NCI-H2107 (cell line): ENCODE measurements around the gene PPOX.

ENCODE experiments used
- DNase-seq: peaks from one replicate; lab custom pipeline; 2025; lab: John Stamatoyannopoulos, UW

The PPOX gene

DNA sequence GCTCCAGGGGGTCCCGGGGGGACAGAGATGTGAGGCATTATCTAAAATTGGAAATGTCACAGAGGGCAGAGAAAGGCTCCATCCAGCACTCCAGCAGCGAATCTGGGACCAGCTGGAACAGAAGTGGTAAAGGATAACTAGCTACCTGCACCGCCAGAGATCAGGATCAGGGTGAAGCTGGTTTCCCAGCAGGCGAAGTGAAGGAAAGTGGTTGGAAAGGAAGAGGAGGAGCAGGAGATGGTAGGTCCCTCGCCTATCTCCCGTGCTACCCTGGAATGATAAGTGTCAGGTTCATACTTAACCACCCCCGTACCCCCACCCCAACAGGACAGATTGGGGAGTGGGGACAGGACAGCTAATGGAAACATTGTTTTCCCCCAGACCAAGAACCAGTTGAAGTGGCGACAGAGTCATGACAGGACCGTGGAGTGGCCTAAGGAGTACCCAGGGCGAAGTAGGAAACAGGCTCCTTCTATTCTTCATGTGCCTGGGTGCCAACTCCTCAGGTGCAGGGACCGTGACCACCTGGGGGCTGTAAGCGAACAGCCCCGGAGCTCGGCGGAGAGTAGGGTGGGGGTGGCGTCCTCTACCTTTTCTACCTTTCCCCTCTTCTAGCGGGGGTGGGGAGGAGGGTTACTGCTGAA lies 10.4 kb downstream of the PPOX start:
- DNase-seq = no peak

DNA sequence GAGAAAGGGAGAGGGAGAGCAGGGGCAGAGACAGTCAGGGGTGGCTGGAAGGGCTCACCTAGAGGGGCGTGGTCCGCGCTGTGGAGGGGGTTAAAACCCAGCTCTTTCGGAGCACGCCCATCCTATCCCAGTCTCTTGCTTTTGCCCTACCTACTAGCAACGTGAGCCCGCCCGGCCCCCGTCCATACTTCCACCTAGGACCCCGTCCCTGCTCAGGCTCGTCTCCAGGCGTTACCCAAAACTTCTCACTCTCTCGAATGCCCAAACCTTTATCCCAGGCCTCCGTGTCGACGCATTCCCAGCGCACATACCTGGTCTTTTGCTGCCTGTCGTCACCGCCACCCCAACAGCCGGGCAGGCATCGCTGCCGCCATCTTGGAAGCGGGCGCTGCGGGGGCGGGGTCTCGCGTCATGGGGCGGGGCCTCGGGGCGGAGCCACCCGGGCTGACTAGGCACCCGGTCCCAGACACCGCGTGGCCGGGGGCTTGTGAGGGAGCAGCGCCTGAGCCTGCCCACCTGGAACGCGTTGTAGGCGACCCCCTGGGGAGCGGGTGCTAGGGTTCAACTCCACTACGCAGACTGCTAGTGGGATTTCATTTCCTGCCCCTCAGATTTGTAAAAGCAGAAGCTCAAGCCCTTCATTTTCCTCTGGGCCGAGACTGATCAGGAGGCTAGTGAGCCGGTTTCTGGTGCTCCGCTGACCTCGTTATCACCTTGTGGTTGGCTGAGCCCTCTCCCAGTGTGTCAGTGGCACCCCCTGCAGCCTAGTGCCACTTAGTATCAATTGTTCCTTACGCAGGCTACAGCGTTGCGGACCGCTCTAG lies 11.1 kb downstream of the PPOX start, which contains the start of gene B4GALT3:
B4GALT3 (minus strand) TSS at position 396 of the 824 bp plus-strand sequence. CDS start 1,447 bp downstream, outside the sequence.
- peak; percentile 79 for DNase-seq

DNA sequence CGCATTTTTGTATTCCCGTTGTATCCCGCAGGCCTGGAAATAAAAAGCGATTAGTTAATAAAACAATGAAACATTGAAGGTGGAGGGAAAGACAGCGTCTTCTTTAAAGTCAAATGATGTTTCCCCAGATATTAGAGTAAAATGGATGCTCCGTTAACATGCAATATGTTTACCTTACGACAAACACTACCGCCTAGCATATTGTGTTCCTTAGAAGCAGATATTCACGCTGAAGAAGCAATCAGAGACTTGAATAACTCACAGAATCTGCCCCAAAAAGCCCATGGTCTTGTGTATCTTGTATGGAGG lies 11.7 kb downstream of the PPOX start:
- no peak for DNase-seq

DNA sequence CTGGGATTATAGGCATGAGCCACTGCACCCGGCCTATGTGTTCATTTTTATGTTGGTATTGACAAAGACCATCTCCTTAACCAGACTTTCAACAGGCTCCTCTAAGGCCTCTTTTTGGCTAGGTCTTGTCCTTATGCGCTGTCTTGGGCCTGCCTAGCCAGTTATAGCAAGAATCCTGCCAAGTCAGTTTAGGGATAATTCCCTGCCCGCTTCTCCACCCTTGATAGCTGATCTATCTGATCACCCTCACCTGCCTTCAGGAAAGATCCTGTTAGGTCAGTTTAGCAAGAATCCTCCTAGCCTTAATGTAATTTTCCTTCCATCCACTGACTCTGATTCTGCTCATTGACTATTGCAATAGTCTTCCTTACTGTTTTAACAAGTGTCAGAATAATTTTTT lies 13.5 kb downstream of the PPOX start:
- no peak for DNase-seq

DNA sequence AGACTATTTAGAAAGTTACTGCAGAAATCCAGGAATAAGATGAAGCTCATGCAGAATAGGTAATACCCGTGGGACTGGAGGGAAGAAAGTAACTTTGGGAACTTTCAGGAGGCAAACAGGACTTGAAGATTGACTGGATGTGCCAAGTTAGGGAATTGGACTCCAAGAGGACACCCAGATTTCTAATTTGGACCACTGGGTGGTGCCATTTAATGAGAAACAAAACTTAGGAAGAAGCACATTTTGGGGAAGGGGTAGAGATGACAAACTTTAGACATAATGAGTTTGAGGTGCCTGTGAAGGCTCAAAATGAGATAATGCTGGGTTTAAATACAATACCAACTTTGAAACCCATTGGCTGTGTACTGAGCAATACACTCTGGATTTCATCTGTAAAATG lies 14.4 kb downstream of the PPOX start:
- DNase-seq = no peak

DNA sequence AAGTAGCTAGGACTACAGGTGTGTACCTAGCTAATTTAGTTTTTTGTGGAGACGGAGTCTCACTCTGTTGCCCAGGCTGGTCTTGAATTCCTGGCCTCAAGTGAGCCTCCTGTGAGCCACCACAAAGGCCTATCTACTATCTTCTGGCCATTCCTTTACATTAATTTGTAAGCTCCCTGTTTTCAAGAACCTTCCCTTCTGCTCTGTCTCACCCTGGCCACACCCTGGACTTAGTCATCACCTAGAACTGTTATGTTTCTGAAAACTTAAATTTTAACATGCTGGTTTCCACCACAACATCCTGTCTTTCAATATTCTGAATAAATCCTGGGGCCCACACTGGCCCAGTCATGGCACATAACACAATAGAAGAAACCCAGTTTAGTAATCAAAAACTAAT lies 16.0 kb downstream of the PPOX start:
- no peak for DNase-seq

DNA sequence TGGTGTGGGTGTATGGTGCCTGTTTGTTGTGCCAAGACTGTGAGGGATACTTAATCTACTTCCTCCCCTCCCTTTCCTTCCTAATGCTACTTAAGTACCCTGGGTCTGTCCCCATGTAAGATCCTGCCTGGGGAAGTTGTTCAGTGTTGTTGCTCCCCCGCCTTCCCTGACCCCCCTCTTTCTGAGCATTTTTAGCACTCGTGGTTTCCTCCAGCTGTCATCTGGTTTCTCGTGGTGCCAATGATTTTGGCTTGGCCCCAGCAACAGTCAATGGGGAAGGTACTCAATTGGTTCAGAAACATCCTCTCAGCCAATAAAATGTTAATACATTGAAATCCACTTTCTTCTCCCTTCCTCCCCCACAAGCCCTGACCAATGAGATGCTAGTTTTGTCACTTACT lies 19.1 kb downstream of the PPOX start:
- peak; percentile 28 for DNase-seq

DNA sequence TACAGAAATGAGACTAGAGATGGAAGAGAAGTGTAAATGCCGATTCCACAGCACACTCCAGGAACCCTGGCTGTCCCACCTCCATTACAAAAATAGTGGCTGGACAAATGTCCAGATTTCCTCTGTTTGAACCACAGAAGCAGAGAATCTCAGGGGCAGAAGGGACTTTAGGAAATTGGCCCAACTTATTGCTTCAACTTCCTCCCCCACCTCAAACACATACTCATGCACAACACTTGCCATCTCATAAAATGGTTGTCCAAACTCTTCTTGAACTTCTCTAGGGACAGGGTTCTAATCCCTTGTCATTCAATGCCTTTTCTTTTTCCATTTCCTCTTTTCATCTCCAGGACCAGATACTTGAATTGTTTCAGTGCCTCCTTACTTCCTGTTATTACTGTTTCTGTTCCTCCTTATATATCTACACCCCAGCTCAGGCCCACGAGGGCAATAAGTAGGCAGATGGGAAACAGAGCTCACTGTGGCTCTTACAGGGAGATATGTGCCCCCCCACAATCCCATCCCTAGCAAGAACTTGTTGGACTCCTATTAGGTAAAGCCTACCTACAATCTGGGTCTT lies 19.6 kb downstream of the PPOX start:
- DNase-seq = no peak

DNA sequence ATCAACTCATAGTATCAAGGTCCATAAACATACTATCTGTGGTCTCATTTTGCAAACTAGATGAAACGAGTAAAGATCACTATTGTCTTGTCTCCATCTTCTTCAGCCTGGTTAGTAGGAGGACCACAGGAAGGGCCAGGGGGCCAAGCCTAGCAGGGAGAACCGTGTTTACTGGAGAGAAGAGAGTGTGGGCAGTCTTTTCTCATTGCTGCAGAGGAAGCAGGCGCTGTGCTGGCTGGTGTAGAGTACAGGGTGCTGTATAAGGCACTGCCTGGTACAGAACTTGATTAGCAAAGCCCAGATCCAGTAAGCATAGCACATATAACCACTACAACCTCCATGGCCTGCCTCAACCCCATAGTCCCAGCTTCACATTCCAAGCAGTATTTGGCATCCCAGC lies 21.1 kb downstream of the PPOX start:
- no peak for DNase-seq

DNA sequence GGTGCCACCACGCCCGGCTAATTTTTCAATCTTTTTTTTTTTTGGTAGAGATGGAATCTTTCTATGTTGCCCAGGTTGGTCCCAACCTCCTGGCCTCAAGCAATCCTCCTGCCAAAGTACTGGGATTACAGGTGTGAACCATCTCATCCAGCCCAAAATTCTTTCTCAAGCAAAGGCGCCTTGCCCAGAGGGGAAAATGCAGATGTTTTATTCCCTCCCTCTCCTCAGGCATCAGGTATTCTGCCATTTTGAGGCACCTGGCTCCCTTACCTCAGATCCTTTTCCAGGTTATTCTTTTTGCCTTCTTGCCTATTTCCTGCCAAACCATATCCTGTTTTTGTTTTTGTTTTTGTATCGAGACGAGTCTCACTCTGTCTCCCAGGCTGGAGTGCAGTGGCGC lies 22.2 kb downstream of the PPOX start:
- DNase-seq = no peak

DNA sequence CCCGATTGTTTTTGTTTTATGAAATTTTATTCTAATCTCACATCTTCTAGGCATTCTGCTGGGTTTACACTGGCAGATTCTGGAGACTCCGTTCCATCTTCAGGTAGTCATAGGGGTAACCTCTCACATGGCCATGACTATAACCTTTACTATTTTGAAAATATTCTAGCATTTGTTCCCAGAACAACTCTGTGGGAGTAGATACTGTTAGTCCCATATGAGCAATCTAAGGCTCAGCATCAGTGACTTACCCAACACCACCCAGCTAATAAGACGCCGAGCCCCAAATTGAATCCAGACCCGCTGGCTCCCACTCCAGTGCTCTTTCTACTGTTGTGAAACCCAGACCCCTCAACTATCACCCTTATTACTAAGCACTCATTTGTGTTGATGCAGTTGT lies 22.8 kb downstream of the PPOX start:
- no peak for DNase-seq

DNA sequence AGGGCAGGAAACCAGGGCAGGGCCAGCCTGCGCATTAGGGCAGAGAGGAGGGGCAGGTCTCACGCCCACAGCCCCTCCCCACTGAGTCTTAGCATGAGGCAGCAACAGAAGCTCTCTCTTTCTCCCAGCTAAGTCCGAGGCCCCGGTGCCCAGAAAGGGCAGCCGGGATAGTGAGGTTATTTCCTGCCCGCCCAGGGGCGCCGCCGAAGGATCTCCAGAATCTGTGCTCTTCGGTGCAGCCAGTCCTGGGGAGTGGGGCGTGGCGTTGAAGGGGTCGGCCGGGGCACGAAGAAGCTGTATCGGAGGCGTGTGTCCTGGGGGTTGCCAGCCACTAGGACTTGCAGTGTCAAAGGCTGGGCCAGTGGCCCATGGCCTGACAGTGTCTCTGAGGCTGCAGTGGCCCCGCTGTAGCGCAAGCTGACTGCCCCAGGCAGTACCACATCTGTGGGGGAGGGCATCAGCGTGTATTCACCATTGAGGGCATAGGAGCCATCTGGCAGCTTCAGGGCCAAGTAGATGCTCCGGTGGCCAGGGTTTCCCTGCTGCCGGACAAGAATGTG lies 24.8 kb downstream of the PPOX start:
- no peak for DNase-seq

DNA sequence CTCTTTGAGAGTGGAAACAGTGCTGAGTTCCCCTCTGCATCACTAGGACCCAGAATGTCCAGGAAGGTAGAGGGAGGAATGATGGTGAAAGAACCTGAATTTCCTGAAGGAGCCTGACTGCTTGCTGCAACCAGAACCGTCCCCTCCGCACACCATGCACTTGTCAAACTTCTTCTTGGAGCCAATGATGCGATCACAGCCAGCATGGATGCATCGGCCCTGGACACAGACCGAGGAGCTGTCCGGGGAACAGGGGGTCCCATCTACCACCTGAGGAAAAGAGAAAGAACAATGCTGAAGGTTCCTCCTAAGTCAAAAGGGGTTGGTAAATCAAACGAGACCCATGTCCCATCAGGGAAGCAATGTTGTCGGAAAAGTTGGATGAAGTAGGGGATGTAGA lies 25.7 kb downstream of the PPOX start:
- no peak for DNase-seq

DNA sequence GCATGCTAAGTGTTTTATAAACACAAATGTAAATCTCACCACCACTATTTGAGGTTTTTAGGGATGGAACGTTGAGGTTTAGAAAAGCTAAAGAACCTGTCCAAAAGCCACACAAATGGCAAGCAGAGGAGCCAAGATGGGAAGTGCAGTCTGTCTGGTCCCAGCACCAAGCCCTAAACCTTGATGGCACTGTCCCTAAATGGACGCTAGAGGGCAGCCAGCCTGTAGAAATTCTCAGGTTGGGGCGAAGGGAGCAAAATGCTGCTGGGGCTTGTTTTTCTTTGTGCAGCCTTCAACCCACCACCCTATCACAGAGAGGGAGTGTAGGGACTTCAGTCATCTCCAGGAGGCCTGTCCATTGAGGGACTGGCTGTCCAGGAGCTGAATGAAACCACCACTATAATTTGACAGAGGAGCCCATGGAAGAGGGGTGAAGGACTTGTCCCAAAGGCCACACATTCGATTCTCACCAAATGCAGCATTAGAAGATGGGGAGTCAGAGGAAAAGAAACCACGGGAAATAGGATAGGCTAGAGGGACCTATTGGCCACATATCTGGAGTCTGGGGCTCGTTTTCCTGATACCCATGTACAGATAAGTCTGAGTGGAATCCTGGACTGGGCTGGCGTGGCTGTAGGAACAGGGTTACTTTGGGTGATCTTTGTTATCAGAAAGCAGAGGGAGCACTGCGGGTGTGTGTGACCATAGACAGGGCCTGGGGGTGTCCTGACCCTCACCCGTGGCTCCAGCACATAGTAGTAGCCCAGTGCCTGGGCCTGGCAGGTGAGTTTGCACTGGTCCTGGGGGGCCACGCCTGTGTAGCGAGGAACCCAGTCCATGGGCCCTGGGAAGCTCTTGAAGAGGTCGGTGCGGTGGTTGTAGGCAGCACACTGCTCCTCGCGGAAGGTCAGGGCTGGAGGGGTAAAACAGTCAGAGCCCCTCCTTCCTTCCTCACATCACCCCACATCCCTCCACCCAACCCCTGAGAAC lies 26.5 kb downstream of the PPOX start:
- peak; percentile 59 for DNase-seq

DNA sequence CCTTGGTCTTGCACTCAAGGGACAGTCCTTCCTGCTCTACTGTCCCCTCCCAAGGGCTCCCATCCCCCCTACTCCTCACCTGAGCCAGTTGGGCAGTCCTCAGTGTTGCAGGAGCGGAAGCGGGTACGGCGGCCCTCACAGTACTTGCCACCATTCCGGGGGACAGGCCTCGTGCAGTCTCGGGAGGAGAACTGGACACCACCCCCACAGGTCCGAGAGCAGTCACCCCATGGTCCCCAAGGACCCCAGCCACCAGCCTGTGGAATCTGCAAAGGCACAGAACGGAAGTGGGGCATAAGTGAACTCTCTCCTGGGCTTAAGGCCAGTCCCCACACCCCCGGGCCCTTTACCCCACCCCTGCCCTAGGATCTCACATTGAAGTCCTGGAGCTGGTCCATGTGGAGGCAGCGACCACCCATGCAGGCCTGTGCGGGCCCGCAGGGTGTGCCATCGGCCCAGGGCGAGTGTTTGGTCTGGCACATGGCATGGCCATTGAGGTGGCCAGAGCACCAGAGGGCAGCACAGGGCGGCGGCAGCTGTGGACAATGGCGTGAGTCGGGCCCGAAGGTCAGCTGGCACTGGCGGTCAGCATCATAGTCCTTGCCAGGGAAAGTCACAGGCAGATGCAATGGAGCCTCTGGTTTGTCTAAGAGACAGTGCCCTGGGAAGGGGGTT lies 27.5 kb downstream of the PPOX start:
- DNase-seq = no peak

DNA sequence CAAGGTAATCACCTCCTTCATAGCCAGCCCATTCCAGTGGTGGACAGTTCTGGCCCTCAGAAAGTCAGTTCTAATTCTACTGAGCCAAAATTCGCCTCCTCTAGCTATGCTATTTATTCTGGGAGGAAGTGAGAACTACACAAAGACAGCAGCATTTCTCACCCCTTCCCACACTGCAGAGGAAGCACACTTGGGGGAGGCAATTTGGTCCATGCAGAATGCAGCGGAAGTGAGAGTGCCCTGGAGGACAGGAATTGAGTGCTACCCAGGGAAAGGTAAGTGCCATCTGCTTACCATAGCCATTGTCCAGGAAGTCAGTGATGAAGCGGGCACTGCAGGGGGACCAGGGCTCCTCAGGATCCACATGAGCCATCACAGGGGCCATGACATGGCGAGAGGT lies 28.9 kb downstream of the PPOX start:
- DNase-seq = no peak

DNA sequence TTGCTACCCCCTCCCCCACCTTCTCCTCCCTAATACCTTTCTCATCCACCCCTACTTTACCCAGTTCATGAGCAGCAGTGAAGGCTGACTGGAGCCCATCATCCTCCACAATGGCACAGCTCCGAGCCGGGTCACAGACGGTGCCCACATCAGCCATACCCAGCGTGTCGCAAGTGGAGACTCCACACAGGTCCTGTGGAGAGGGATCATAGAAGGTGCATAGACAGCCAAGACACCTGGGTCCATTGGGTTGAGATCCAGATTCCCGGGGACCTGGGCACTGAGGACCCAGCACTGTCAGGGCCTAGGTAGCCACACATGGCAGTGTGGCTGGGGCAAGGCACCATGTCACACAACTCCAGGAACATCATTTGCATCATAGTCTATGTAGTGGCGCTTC lies 29.9 kb downstream of the PPOX start:
- DNase-seq = no peak

DNA sequence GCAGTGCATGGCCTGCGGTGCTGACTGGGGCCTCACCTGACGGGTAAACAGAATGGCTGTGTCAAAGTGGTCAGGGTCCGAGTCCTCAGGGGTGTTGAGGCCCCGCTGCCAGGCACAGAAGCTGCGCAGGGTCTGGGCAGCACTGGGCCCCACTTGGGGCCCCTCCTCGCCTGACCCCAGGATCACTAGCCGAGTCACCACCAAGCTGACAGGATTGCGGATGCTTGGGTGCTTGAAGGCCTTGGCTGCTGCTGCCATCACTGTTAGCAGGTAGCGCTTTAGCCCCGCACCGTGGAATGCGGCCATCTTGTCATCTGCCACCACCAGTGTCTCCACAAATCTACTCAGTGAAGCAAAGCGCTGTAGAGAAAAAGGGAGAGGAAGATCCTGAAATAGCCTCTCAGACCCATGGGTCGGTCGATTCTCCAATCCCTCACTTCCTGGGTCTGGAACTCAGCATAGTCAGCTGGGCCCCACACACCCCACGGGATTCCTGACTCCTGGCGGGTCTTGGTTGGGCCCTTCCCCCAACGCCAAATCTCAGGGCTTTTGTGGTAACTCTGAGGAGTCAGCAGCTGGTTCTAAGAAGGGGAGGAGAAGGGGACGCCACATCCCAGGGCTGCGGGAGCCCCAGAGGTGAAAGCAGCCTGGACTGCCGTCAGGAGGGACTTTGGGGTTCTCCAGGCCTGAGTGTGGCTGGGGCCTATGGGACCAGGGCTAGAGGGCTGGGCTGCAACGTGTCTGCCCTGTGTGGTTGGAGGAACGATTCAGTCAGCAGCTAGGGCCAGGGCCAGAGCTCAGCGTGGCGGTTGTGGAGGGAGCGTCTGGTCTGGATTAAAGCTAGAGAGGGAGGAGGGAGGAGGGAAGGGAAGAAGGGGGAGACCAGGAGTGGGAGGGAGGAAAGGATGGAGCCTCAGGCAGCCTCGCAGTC lies 30.6 kb downstream of the PPOX start:
- no peak for DNase-seq

DNA sequence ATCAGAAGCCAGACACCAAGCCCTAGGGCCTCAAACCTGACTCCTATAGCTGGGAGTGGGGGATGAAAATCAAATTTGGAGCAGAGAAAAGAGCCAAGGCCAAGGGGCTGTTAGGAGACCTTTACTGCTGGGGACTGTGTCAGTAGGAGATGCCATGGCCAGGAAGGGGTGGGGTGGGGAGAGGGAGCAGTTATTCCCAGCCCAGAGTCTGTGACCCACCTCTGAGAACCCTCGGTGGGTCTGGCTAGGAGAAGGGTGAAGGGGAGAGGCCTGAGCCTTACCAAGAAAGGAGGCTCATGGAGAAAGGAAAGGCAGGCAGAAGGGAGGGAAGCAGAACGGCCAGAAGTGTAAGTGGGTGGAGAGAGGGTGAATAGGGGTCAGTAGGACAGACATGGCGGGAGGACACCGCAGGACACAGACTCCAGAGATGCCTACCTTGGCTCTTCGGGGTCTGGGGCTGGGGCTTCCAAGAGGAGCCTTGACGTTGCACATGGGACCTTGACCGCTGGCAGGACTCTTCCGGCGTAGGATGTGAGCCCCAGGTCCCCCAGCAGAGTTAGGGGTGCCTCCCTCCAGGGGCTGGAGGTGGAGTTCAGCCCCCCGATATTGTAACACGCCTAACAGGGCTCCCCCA lies 31.5 kb downstream of the PPOX start:
- no peak for DNase-seq
